ENCODE measurements around the gene PRRC2B. TPM values are rescaled to one million over a fixed set of nuclear protein-coding genes. Genes with fewer than 3 reads are reported as not detected.

Gene PRRC2B
- total and polyA plus RNA-seq, 9 donors, result 86.7 to 319 (median 234) TPM

DNA sequence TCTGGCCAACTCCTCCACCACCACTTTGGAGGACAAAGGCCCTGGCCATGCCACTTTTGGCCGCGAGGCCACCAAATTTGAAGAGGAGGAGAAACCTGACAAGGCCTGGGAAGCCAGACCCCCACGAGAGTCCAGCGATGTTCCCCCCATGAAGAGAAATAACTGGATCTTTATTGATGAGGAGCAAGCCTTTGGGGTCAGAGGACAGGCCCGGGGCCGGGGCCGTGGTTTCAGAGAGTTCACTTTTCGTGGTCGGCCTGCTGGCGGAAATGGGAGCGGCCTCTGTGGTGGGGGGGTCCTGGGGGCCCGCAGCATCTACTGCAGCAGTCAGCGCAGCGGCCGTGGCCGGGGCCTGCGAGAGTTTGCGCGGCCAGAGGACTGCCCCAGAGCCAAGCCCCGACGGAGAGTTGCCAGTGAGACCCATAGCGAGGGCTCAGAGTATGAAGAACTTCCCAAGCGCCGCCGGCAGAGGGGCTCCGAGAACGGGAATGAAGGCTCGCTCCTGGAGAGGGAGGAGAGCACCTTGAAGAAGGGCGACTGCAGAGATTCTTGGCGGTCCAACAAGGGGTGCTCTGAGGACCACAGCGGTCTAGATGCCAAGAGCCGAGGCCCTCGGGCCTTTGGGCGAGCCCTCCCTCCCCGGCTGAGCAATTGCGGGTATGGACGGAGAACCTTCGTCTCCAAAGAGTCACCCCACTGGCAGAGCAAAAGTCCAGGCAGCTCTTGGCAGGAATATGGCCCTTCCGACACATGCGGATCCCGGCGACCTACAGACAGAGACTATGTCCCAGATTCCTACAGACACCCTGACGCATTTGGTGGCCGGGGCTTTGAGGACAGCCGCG is 81.4 kb downstream of the PRRC2B start:
- Histone ChIP-seq H3K27ac (no peak overlapping the region), H3K36me3 (no peaks in the 10 kb centered on the region), H3K9me3 (no peaks in the 10 kb centered on the region), H3K27me3 (no peaks in the 10 kb centered on the region), H3K4me1 (ENCODE audit: insufficient read depth) (no peaks in the 10 kb centered on the region), H3K4me3 (no peak overlapping the region)
- 84 to 91% (median 87%) methylated on average over 46 of the region's 46 CpGs for WGBS, 3 donors
- DNase-seq, result peak in 1 of 5 donors; percentile 36
- TF ChIP-seq EP300 (IDR thresholded peaks at IDR 0.05) (no peak), POLR2A (IDR thresholded peaks at IDR 0.05) (no peak)
- TF ChIP-seq, protein P1, sequence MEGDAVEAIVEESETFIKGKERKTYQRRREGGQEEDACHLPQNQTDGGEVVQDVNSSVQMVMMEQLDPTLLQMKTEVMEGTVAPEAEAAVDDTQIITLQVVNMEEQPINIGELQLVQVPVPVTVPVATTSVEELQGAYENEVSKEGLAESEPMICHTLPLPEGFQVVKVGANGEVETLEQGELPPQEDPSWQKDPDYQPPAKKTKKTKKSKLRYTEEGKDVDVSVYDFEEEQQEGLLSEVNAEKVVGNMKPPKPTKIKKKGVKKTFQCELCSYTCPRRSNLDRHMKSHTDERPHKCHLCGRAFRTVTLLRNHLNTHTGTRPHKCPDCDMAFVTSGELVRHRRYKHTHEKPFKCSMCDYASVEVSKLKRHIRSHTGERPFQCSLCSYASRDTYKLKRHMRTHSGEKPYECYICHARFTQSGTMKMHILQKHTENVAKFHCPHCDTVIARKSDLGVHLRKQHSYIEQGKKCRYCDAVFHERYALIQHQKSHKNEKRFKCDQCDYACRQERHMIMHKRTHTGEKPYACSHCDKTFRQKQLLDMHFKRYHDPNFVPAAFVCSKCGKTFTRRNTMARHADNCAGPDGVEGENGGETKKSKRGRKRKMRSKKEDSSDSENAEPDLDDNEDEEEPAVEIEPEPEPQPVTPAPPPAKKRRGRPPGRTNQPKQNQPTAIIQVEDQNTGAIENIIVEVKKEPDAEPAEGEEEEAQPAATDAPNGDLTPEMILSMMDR (IDR thresholded peaks at IDR 0.05), result no peak
- intact Hi-C loops (cut with DNase I), result loop anchor here in 3 of 4 donors (5.0 to 10.0 kb wide), 4 partner anchors 71 to 128 kb away; no protein-coding TSS in a partner anchor

DNA sequence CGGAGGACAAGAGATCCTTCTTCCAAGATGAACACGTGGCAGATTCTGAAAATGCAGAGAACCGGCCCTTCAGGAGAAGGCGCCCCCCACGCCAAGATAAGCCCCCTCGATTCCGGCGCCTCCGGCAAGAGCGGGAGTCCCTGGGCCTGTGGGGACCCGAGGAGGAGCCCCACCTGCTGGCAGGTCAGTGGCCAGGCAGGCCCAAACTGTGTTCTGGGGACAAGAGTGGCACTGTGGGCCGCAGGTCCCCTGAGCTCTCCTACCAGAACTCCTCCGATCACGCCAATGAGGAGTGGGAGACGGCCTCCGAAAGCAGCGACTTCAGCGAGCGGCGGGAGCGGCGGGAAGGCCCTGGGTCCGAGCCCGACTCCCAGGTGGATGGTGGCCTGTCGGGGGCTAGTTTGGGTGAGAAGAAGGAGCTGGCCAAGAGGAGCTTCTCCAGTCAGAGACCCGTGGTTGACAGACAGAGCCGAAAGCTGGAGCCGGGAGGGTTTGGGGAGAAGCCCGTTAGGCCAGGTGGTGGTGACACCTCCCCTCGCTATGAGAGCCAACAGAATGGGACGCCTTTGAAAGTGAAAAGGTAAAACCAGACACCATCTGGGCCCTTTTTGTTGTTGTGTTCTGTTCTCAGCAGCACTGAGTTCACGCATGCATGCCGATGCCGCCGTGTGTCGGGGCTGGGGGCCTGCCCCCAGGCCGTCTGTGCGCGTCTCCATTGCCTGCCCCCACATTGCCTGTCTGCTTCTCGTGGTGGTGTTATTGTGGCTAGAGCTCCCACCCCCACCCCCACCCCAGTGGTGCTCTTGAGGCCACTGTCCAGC is 82.3 kb downstream of the PRRC2B start:
- TF ChIP-seq POLR2A (IDR thresholded peaks at IDR 0.05), result no peak
- TF ChIP-seq, protein P1 (IDR thresholded peaks at IDR 0.05), result peak in 1 of 3 donors; percentile 25
- no peaks in the 10 kb centered on the region for H3K9me3 ChIP-seq
- no peak overlapping the region for H3K4me3 ChIP-seq
- DNase-seq, result peak in 1 of 5 donors; percentile 40
- H3K27ac ChIP-seq, result no peak overlapping the region
- no peaks in the 10 kb centered on the region for H3K36me3 ChIP-seq
- H3K4me1 ChIP-seq (ENCODE audit: insufficient read depth), result no peaks in the 10 kb centered on the region
- intact Hi-C loops (cut with DNase I), result loop anchor here in 3 of 4 donors (5.0 to 10.0 kb wide), 4 partner anchors 71 to 129 kb away; no protein-coding TSS in a partner anchor
- WGBS, 3 donors, result 74 to 84% (median 76%) methylated on average over 40 of the region's 40 CpGs
- no peaks in the 10 kb centered on the region for H3K27me3 ChIP-seq

DNA sequence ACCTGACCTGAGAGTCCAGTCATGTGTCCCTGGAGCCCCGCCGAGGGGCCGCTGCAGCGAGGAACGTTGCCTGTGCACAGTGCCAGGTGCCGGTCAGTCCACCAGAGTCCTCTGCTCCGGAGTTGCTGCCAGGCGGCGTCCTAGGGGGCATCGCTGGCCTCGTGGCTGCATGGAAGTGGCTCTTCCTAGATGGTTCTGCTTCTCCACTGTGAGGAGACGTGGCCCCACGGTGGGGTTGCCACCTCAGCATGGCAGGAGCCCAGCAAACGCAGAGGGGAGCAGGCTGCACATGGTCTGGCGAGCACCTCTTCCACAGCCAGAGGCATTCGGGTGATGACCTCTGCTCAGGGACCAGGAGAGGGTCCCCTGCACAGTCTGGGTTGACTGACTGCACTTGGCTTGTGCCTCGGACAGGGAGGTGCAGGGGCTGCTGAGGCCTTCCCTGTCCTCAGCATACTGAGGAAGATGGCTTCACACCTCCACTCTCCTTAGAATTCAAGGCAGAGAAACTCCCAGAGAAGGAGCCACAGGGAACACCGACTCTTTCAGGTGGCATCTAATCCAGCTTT is 83.0 kb downstream of the PRRC2B start:
- H3K9me3 ChIP-seq, result no peaks in the 10 kb centered on the region
- DNase-seq, result peak in 1 of 5 donors; percentile 32
- TF ChIP-seq, protein P1 (IDR thresholded peaks at IDR 0.05), result no peak
- TF ChIP-seq POLR2A (IDR thresholded peaks at IDR 0.05), result no peak
- TF ChIP-seq EP300 (IDR thresholded peaks at IDR 0.05), result no peak
- intact Hi-C loops (cut with DNase I), result loop anchor here in 3 of 4 donors (5.0 to 10.0 kb wide), 4 partner anchors 72 to 130 kb away; no protein-coding TSS in a partner anchor
- no peak overlapping the region for H3K27ac ChIP-seq
- H3K27me3 ChIP-seq, result no peaks in the 10 kb centered on the region
- no peak overlapping the region for H3K4me3 ChIP-seq
- WGBS, 3 donors, result 76 to 88% (median 87%) methylated on average over 11 to 18 of the region's 18 CpGs
- no peaks in the 10 kb centered on the region for H3K36me3 ChIP-seq
- H3K4me1 ChIP-seq (ENCODE audit: insufficient read depth), result no peaks in the 10 kb centered on the region

DNA sequence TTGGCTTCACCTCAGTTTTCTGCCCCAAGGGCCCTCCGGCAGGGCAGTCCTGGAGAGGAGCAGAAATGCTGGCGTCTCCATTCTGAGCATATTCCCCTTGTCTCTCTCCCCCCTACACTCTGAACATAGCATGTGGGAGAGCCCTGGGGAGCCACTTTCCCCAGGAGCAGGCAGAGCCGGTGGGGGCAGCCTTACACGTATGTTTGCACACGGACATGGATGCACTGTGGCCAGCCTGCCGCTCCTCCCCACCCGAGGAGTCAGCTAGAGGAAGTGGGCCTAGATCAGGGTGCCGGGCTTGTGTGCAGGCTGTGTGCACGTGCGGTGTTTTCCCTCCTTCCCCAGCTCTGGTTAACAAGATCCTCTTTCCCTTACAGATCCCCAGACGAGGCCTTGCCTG is 83.5 kb downstream of the PRRC2B start:
- H3K9me3 ChIP-seq, result no peaks in the 10 kb centered on the region
- no peak for TF ChIP-seq POLR2A (IDR thresholded peaks at IDR 0.05)
- no peak for TF ChIP-seq EP300 (IDR thresholded peaks at IDR 0.05)
- TF ChIP-seq, protein P1 (IDR thresholded peaks at IDR 0.05), result no peak
- no peak overlapping the region for H3K27ac ChIP-seq
- no peak for DNase-seq
- no peak overlapping the region for H3K4me3 ChIP-seq
- WGBS, 3 donors, result 79 to 83% (median 82%) methylated on average over 11 of the region's 11 CpGs
- no peaks in the 10 kb centered on the region for H3K4me1 ChIP-seq (ENCODE audit: insufficient read depth)
- no peaks in the 10 kb centered on the region for H3K27me3 ChIP-seq
- H3K36me3 ChIP-seq, result no peaks in the 10 kb centered on the region
- intact Hi-C loops (cut with DNase I), result loop anchor here in 3 of 4 donors (5.0 to 10.0 kb wide), 4 partner anchors 73 to 130 kb away; no protein-coding TSS in a partner anchor

All from ovary (tissue), 9 donors.